SK-N-SH treated with all-trans-retinoic acid at 6 μM for 48 hours (cell line): ENCODE results near the gene NUDT2.
"Not testable (repeated sequence)": the region's sequence is repeated elsewhere in the genome, so short reads cannot be mapped to it uniquely, and the experiment has no call there.

Experiments
- ARNTL ChIP-seq: fragments of 450-650 bp; formaldehyde crosslinking; IDR thresholded peaks from 2 replicates; pipeline ENCODE4 v1.5.0; 2020; ENCODE audit warnings: low read depth, mild to moderate bottlenecking, moderate library complexity, borderline replicate concordance
- BACH2 ChIP-seq: fragments of 250-450 bp; sonication (Bioruptor Pico); IDR thresholded peaks from 2 replicates; pipeline ENCODE4 v1.9.0; 2021; ENCODE audit warnings: mild to moderate bottlenecking, borderline replicate concordance
- CSDC2 ChIP-seq: fragments of 250-450 bp; sonication (Bioruptor Pico); IDR thresholded peaks from 2 replicates; pipeline ENCODE4 v1.5.0; 2020; ENCODE audit warnings: mild to moderate bottlenecking, moderate library complexity
- CSRNP3 ChIP-seq: fragments of 250-450 bp; sonication (Bioruptor Pico); IDR thresholded peaks from 2 replicates; pipeline ENCODE4 v1.5.1; 2021; ENCODE audit warnings: mild to moderate bottlenecking, moderate library complexity
- OSR1 ChIP-seq: fragments of 250-450 bp; sonication (Bioruptor Pico); IDR thresholded peaks from 2 replicates; pipeline ENCODE4 v1.8.0; 2022; ENCODE audit warnings: moderate library complexity, mild to moderate bottlenecking, inconsistent platforms
- POU6F1 ChIP-seq: fragments of 250-450 bp; sonication (Bioruptor Pico); IDR thresholded peaks from 2 replicates; pipeline ENCODE4 v1.8.0; 2021; ENCODE audit warnings: low read depth, mild to moderate bottlenecking, moderate library complexity, borderline replicate concordance
- RARB ChIP-seq: fragments of 250-450 bp; sonication (Bioruptor Pico); IDR thresholded peaks from 2 replicates; pipeline ENCODE4 v1.8.0; 2021; ENCODE audit warnings: mild to moderate bottlenecking, moderate library complexity
- SNAI2 ChIP-seq: fragments of 250-450 bp; sonication (Bioruptor Pico); IDR thresholded peaks from 2 replicates; pipeline ENCODE4 v1.5.0; 2020; ENCODE audit warnings: mild to moderate bottlenecking, moderate library complexity
- ZC3H10 ChIP-seq: fragments of 250-450 bp; sonication (Bioruptor Pico); IDR thresholded peaks from 2 replicates; pipeline ENCODE4 v1.5.1; 2021; ENCODE audit warnings: mild to moderate bottlenecking, moderate library complexity
- ZFP3 ChIP-seq: fragments of 250-450 bp; sonication (Bioruptor Pico); IDR thresholded peaks from 2 replicates; pipeline ENCODE4 v1.5.0; 2020; ENCODE audit warnings: mild to moderate bottlenecking, moderate library complexity
- ZNF70 ChIP-seq: fragments of 450-650 bp; formaldehyde crosslinking; IDR thresholded peaks from 2 replicates; pipeline ENCODE4 v1.5.0; 2020; ENCODE audit warnings: mild to moderate bottlenecking, moderate library complexity
- ZNF8 ChIP-seq: fragments of 450-650 bp; formaldehyde crosslinking; IDR thresholded peaks from 2 replicates; pipeline ENCODE4 v1.5.0; 2020; ENCODE audit warnings: mild to moderate bottlenecking, moderate library complexity
- TF ChIP-seq, protein P1 (sequence below): fragments of 250-450 bp; sonication (Bioruptor Pico); IDR thresholded peaks from 2 replicates; pipeline ENCODE4 v1.8.0; 2020; ENCODE audit warnings: mild to moderate bottlenecking, moderate library complexity, borderline replicate concordance

- TF ChIP-seq BACH2 (CRISPR knock-in tag); ARNTL (CRISPR knock-in tag); ZNF8 (CRISPR knock-in tag); ZC3H10 (CRISPR knock-in tag); CSDC2 (CRISPR knock-in tag); POU6F1; SNAI2 (CRISPR knock-in tag); RARB (CRISPR knock-in tag); OSR1 (CRISPR knock-in tag); ZFP3; ZNF70 (CRISPR knock-in tag); CSRNP3: not testable (repeated sequence)
- TF ChIP-seq, protein P1, sequence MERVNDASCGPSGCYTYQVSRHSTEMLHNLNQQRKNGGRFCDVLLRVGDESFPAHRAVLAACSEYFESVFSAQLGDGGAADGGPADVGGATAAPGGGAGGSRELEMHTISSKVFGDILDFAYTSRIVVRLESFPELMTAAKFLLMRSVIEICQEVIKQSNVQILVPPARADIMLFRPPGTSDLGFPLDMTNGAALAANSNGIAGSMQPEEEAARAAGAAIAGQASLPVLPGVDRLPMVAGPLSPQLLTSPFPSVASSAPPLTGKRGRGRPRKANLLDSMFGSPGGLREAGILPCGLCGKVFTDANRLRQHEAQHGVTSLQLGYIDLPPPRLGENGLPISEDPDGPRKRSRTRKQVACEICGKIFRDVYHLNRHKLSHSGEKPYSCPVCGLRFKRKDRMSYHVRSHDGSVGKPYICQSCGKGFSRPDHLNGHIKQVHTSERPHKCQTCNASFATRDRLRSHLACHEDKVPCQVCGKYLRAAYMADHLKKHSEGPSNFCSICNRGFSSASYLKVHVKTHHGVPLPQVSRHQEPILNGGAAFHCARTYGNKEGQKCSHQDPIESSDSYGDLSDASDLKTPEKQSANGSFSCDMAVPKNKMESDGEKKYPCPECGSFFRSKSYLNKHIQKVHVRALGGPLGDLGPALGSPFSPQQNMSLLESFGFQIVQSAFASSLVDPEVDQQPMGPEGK = not testable (repeated sequence)
Observed at GRCh38 chr9:34368796-34369195, 39.4 kb downstream of the NUDT2 start.
